Breast epithelium (tissue), 4 donors: ENCODE data around the gene MYO1G. TPM values are rescaled to one million over a fixed set of nuclear protein-coding genes. Genes with fewer than 3 reads are reported as not detected.
A peak's percentile ranks its signal among the peaks of the same experiment; 100 is the strongest.

Experiments
- DNase-seq, 2 donors: peaks; one replicate each; pipeline ENCODE4 v3.0.0-alpha.2; 2019; ENCODE audit warnings: low spot score in 2 of 2
- H3K27ac ChIP-seq, 2 donors: fragments of 200-600 bp; sonication (generic) in 1 of 2; one replicate each; pipeline ENCODE4 v1.5.1; 2016 to 2019; ENCODE audit warnings: mild to moderate bottlenecking in 1 of 2
- H3K27me3 ChIP-seq, 2 donors: fragments of 200-600 bp; sonication (generic) in 1 of 2; one replicate each; pipeline versions ENCODE4 v1.5.1 to v1.6.0; 2017 to 2019; ENCODE audit warnings: control low read depth in 1 of 2, mild to moderate bottlenecking in 1 of 2
- H3K36me3 ChIP-seq: fragments of 200-600 bp; one replicate; pipeline ENCODE4 v1.5.1; 2019
- H3K4me1 ChIP-seq, 2 donors: fragments of 200-600 bp; sonication (generic); one replicate each; pipeline ENCODE4 v1.5.1; 2016 to 2019; ENCODE audit warnings: control low read depth in 1 of 2
- H3K4me3 ChIP-seq, 3 donors: fragments of 200-600 bp; sonication (generic); 1 replicate in 2 of 3; 2 replicates in 1 of 3; pipeline ENCODE4 v1.5.1; 2016 to 2019; ENCODE audit warnings: mild to moderate bottlenecking in 3 of 3, moderate library complexity in 2 of 3
- H3K9me3 ChIP-seq, 2 donors: fragments of 200-600 bp; sonication (generic) in 1 of 2; one replicate each; pipeline ENCODE4 v1.5.1; 2016 to 2019; ENCODE audit warnings: control low read depth in 1 of 2
- CTCF ChIP-seq, 3 donors: fragments of 450-650 bp; IDR thresholded peaks; one replicate each; pipeline ENCODE4 v1.5.1; 2016 to 2017; ENCODE audit warnings: antibody characterized with exemption in 3 of 3, mild to moderate bottlenecking in 3 of 3, moderate library complexity in 3 of 3
- POLR2A ChIP-seq: fragments of 450-650 bp; IDR thresholded peaks from one replicate; pipeline ENCODE4 v1.6.1; 2016; ENCODE audit warnings: antibody characterized with exemption, mild to moderate bottlenecking, moderate library complexity
- POLR2AphosphoS5 ChIP-seq, 3 donors: sonication (generic); formaldehyde crosslinking; IDR thresholded peaks; one replicate each; pipeline ENCODE4 v1.6.1; 2017; ENCODE audit warnings: antibody characterized with exemption in 3 of 3
- intact Hi-C: fragments of 100-400 bp; cut with DNase I; formaldehyde crosslinking; loops from one replicate; pipeline ENCODE4 v1.15.1; 2023; ENCODE audit warnings: low total_unique reads
- total RNA-seq, 3 donors: library from RNA; depleted of rRNA; stranded (reverse); fragments of >200 nt; gene quantifications; one replicate each; pipeline ENCODE4 v1.1.0, GENCODE V29; 2016

Gene MYO1G
- total RNA-seq, 3 donors from 2014 or later, result 2.0 to 2.9 (median 2.2) TPM

GRCh38 chr7:44990109-44991023 is 11.6 kb upstream of the MYO1G start:
- no peaks in the 10 kb centered on the region for H3K36me3 ChIP-seq
- H3K4me3 ChIP-seq, result no peak overlapping the region
- peak overlapping the region; percentile 2 to 4 for H3K27ac ChIP-seq
- intact Hi-C loops, result no loop called here
- H3K27me3 ChIP-seq, result no peaks in the 10 kb centered on the region
- no peak for DNase-seq
- H3K9me3 ChIP-seq, result no peaks in the 10 kb centered on the region
- TF ChIP-seq POLR2AphosphoS5 (IDR thresholded peaks at IDR 0.05) (no peak), POLR2A (no peak), CTCF (IDR thresholded peaks at IDR 0.05) (no peak)
- peaks cover 0 to 6% of the 10 kb centered on the region in 2 donors for H3K4me1 ChIP-seq

- TF ChIP-seq POLR2A, result no peak
- TF ChIP-seq POLR2AphosphoS5 (IDR thresholded peaks at IDR 0.05), result no peak
- no peak for TF ChIP-seq CTCF (IDR thresholded peaks at IDR 0.05)
- peaks cover under 1% of the 10 kb centered on the region for H3K36me3 ChIP-seq
- H3K27ac ChIP-seq, result no peak overlapping the region
- DNase-seq, result no peak
- no peak overlapping the region for H3K4me3 ChIP-seq
- intact Hi-C loops, result loop anchor here (10.0 kb wide), 1 partner anchor 394 kb away; no protein-coding TSS in a partner anchor
- peaks cover 0 to 6% of the 10 kb centered on the region in 2 donors for H3K4me1 ChIP-seq
- no peaks in the 10 kb centered on the region for H3K27me3 ChIP-seq
- H3K9me3 ChIP-seq, result no peaks in the 10 kb centered on the region
Measured at GRCh38 chr7:44989132-44989531, 10.3 kb upstream of the MYO1G start.

GRCh38 chr7:44988701-44989100 is 9.9 kb upstream of the MYO1G start:
- DNase-seq, result no peak
- no peak overlapping the region for H3K27ac ChIP-seq
- H3K36me3 ChIP-seq, result peaks cover 5% of the 10 kb centered on the region
- intact Hi-C loops, result loop anchor here (10.0 kb wide), 1 partner anchor 394 kb away; no protein-coding TSS in a partner anchor
- peaks cover 0 to 6% of the 10 kb centered on the region in 2 donors for H3K4me1 ChIP-seq
- H3K4me3 ChIP-seq, result no peak overlapping the region
- H3K9me3 ChIP-seq, result no peaks in the 10 kb centered on the region
- TF ChIP-seq POLR2A (no peak), POLR2AphosphoS5 (IDR thresholded peaks at IDR 0.05) (no peak), CTCF (IDR thresholded peaks at IDR 0.05) (no peak)
- H3K27me3 ChIP-seq, result no peaks in the 10 kb centered on the region

- intact Hi-C loops, result loop anchor here (10.0 kb wide), 1 partner anchor 393 kb away; no protein-coding TSS in a partner anchor
- Histone ChIP-seq H3K27ac (no peak overlapping the region), H3K9me3 (no peaks in the 10 kb centered on the region), H3K4me1 (peaks cover 0 to 6% of the 10 kb centered on the region in 2 donors), H3K27me3 (no peaks in the 10 kb centered on the region), H3K36me3 (peaks cover 12% of the 10 kb centered on the region), H3K4me3 (no peak overlapping the region)
- DNase-seq, result no peak
- no peak for TF ChIP-seq POLR2A
- no peak for TF ChIP-seq CTCF (IDR thresholded peaks at IDR 0.05)
- TF ChIP-seq POLR2AphosphoS5 (IDR thresholded peaks at IDR 0.05), result no peak
Measured at GRCh38 chr7:44987996-44988395, 9.2 kb upstream of the MYO1G start.

GRCh38 chr7:44987457-44987856 is 8.6 kb upstream of the MYO1G start:
- Histone ChIP-seq H3K9me3 (no peaks in the 10 kb centered on the region), H3K27ac (peak overlapping the region; percentile 97 to 98), H3K27me3 (no peaks in the 10 kb centered on the region), H3K36me3 (peaks cover 17% of the 10 kb centered on the region), H3K4me1 (peaks cover 0 to 6% of the 10 kb centered on the region in 2 donors), H3K4me3 (peak overlapping the region in 1 of 3 donors; percentile 76)
- intact Hi-C loops, result loop anchor here (10.0 kb wide), 1 partner anchor 393 kb away; no protein-coding TSS in a partner anchor
- no peak for DNase-seq
- TF ChIP-seq CTCF (IDR thresholded peaks at IDR 0.05), result no peak
- TF ChIP-seq POLR2A, result no peak
- TF ChIP-seq POLR2AphosphoS5 (IDR thresholded peaks at IDR 0.05), result no peak
